ENCODE data around the gene GPD2. TPM values are rescaled to one million over a fixed set of nuclear protein-coding genes. Genes with fewer than 3 reads are reported as not detected.

GPD2 gene
- total RNA-seq, 1 experiment from 2014 or later, result 32.2 TPM

- no peak for TF ChIP-seq GRHL2 (CRISPR knock-in tag; IDR thresholded peaks at IDR 0.05; ENCODE audit: insufficient replicate concordance, severe bottlenecking)
Measured at GRCh38 chr2:156565066-156565710, 129.0 kb downstream of the GPD2 start (continued).

- Mint-ChIP-seq H3K36me3 (peaks cover 9% of the 10 kb centered on the region), H3K4me1 (peaks cover 6% of the 10 kb centered on the region), H3K27me3 (ENCODE audit: low read depth) (no peaks in the 10 kb centered on the region), H3K27ac (no peak overlapping the region), H3K4me3 (no peak overlapping the region), H3K9me3 (peaks cover 7% of the 10 kb centered on the region; the same call in 1 of the 2 replicates)
- ChIA-PET CTCF (interaction anchor here (1.3 kb wide), 1 partner anchor 16 kb away, joined by 5 read pairs; no protein-coding TSS in a partner anchor), POLR2A (no interaction called here)
- TF ChIP-seq TEAD4 (CRISPR knock-in tag; IDR thresholded peaks at IDR 0.05) (no peak), FOXJ3 (CRISPR knock-in tag; IDR thresholded peaks at IDR 0.05; ENCODE audit: borderline replicate concordance) (no peak), FOXP4 (CRISPR knock-in tag; IDR thresholded peaks at IDR 0.05) (no peak), GTF2I (CRISPR knock-in tag; conservative IDR thresholded peaks at IDR 0.05) (no peak), FOXK1 (CRISPR knock-in tag; IDR thresholded peaks at IDR 0.05) (no peak), ZNF219 (CRISPR knock-in tag; IDR thresholded peaks at IDR 0.05; ENCODE audit: borderline replicate concordance) (no peak), ATF6 (CRISPR knock-in tag; IDR thresholded peaks at IDR 0.05) (no peak), NR3C1 (CRISPR knock-in tag; conservative IDR thresholded peaks at IDR 0.05; ENCODE audit: low read depth) (no peak), PRRX2 (CRISPR knock-in tag; IDR thresholded peaks at IDR 0.05) (no peak), NFYB (CRISPR knock-in tag; conservative IDR thresholded peaks at IDR 0.05; ENCODE audit: low read depth) (no peak), GABPB1 (CRISPR knock-in tag; IDR thresholded peaks at IDR 0.05) (no peak), ATF2 (CRISPR knock-in tag; IDR thresholded peaks at IDR 0.05; ENCODE audit: borderline replicate concordance, low read depth) (no peak), ZNF532 (CRISPR knock-in tag; IDR thresholded peaks at IDR 0.05; ENCODE audit: borderline replicate concordance) (no peak), ELF4 (CRISPR knock-in tag; IDR thresholded peaks at IDR 0.05; ENCODE audit: low read depth) (no peak)
- TF ChIP-seq, protein P1, sequence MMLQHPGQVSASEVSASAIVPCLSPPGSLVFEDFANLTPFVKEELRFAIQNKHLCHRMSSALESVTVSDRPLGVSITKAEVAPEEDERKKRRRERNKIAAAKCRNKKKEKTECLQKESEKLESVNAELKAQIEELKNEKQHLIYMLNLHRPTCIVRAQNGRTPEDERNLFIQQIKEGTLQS (CRISPR knock-in tag; conservative IDR thresholded peaks at IDR 0.05), result no peak
- TF ChIP-seq, protein P2, sequence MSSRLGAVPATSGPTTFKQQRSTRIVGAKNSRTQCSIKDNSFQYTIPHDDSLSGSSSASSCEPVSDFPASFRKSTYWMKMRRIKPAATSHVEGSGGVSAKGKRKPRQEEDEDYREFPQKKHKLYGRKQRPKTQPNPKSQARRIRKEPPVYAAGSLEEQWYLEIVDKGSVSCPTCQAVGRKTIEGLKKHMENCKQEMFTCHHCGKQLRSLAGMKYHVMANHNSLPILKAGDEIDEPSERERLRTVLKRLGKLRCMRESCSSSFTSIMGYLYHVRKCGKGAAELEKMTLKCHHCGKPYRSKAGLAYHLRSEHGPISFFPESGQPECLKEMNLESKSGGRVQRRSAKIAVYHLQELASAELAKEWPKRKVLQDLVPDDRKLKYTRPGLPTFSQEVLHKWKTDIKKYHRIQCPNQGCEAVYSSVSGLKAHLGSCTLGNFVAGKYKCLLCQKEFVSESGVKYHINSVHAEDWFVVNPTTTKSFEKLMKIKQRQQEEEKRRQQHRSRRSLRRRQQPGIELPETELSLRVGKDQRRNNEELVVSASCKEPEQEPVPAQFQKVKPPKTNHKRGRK (CRISPR knock-in tag; IDR thresholded peaks at IDR 0.05; ENCODE audit: borderline replicate concordance), result no peak
- TF ChIP-seq, protein P3, sequence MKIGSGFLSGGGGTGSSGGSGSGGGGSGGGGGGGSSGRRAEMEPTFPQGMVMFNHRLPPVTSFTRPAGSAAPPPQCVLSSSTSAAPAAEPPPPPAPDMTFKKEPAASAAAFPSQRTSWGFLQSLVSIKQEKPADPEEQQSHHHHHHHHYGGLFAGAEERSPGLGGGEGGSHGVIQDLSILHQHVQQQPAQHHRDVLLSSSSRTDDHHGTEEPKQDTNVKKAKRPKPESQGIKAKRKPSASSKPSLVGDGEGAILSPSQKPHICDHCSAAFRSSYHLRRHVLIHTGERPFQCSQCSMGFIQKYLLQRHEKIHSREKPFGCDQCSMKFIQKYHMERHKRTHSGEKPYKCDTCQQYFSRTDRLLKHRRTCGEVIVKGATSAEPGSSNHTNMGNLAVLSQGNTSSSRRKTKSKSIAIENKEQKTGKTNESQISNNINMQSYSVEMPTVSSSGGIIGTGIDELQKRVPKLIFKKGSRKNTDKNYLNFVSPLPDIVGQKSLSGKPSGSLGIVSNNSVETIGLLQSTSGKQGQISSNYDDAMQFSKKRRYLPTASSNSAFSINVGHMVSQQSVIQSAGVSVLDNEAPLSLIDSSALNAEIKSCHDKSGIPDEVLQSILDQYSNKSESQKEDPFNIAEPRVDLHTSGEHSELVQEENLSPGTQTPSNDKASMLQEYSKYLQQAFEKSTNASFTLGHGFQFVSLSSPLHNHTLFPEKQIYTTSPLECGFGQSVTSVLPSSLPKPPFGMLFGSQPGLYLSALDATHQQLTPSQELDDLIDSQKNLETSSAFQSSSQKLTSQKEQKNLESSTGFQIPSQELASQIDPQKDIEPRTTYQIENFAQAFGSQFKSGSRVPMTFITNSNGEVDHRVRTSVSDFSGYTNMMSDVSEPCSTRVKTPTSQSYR (CRISPR knock-in tag; IDR thresholded peaks at IDR 0.05), result no peak
- ATAC-seq (no peak), DNase-seq (ENCODE audit: low spot score) (no peak)
Measured at GRCh38 chr2:156573710-156574109, 137.5 kb downstream of the GPD2 start.
